Natural killer cell (primary cell): Measurements from ENCODE around the gene ARL14. TPM values are rescaled to one million over a fixed set of nuclear protein-coding genes. Genes with fewer than 3 reads are reported as not detected.

Experiments used
- ATAC-seq, 3 donors: fragments of 150-1000 bp in 2 of 3; fragments of 200-7000 bp in 1 of 3; cut with Tn5 transposase; 1 replicate in 1 of 3; 2 replicates in 2 of 3; pipeline ENCODE4 v1.10.0; 2021; ENCODE audit warnings: mild to moderate bottlenecking in 2 of 3, moderate library complexity in 2 of 3
- DNase-seq, 2 donors: peaks; one replicate each; pipeline versions ENCODE4 v3.0.0 to v3.0.0-alpha.2; 2013 to 2021; ENCODE audit warnings: mixed read lengths in 1 of 2
- H3K27ac ChIP-seq: one replicate; pipeline ENCODE4 v1.5.1; 2013; ENCODE audit warnings: mild to moderate bottlenecking, low read length
- H3K27me3 ChIP-seq: one replicate; pipeline ENCODE4 v1.6.1; 2013; ENCODE audit warnings: low read length; ENCODE audit not compliant: control insufficient read depth, insufficient read depth
- H3K36me3 ChIP-seq: one replicate; pipeline ENCODE4 v1.6.1; 2013; ENCODE audit warnings: low read length; ENCODE audit not compliant: control insufficient read depth, insufficient read depth
- H3K4me1 ChIP-seq: one replicate; pipeline ENCODE4 v1.6.1; 2013; ENCODE audit warnings: low read length; ENCODE audit not compliant: control insufficient read depth, insufficient read depth
- H3K4me3 ChIP-seq: one replicate; pipeline ENCODE4 v1.5.1; 2013; ENCODE audit warnings: low read length
- H3K9me3 ChIP-seq: one replicate; pipeline ENCODE4 v1.6.1; 2013; ENCODE audit warnings: low read length; ENCODE audit not compliant: control insufficient read depth, insufficient read depth
- H3K27ac Mint-ChIP-seq, 2 donors: one replicate each; pipeline ENCODE4 v1.8.0; 2022; ENCODE audit warnings: mild to moderate bottlenecking in 2 of 2, mixed read lengths in 2 of 2, moderate library complexity in 1 of 2
- H3K27me3 Mint-ChIP-seq, 2 donors: one replicate each; pipeline ENCODE4 v1.8.0; 2022; ENCODE audit warnings: low read depth in 2 of 2, mixed read lengths in 2 of 2
- H3K36me3 Mint-ChIP-seq: one replicate; pipeline ENCODE4 v1.8.0; 2022; ENCODE audit warnings: mixed read lengths
- H3K4me1 Mint-ChIP-seq, 2 donors: one replicate each; pipeline ENCODE4 v1.8.0; 2022; ENCODE audit warnings: mixed read lengths in 2 of 2
- H3K4me3 Mint-ChIP-seq: one replicate; pipeline ENCODE4 v1.8.0; 2022; ENCODE audit warnings: mild to moderate bottlenecking, moderate library complexity, mixed read lengths
- H3K9me3 Mint-ChIP-seq, 2 donors: one replicate each; pipeline ENCODE4 v1.8.0; 2022; ENCODE audit warnings: mixed read lengths in 2 of 2
- CTCF ChIP-seq: fragments of 200-600 bp; IDR thresholded peaks from one replicate; pipeline ENCODE4 v1.8.0; 2022; ENCODE audit warnings: antibody characterized with exemption
- WGBS: methylation state at CpG from one replicate; pipeline ENCODE4 v1.1.7; 2013; ENCODE audit warnings: missing lambda C conversion rate; ENCODE audit not compliant: insufficient coverage; 5-methylcytosine and 5-hydroxymethylcytosine counted together
- intact Hi-C: fragments of 100-400 bp; cut with micrococcal nuclease; formaldehyde crosslinking; loops from one replicate; pipeline ENCODE4 v1.14.2; 2022
- total RNA-seq, 4 donors: library from RNA; stranded (reverse); fragments of 120-200 nt in 1 of 4; gene quantifications; one replicate each; pipeline versions ENCODE4 v1.2.3 to v1.2.4, GENCODE V29; 2013 to 2022

Gene ARL14
- total RNA-seq, 3 donors from 2014 or later (not counting 1 experiment from before 2014, with no cell fraction given), result not detected

- H3K4me1 Mint-ChIP-seq, result no peaks in the 10 kb centered on the region
- DNase-seq (no peak), ATAC-seq (no peak)
- WGBS, result 100% methylated on average over 1 of the region's 1 CpG
- H3K4me3 ChIP-seq, result no peak overlapping the region
- H3K4me3 Mint-ChIP-seq, result no peak overlapping the region
- no peaks in the 10 kb centered on the region for H3K9me3 ChIP-seq
- intact Hi-C loops, result no loop called here
- no peak for TF ChIP-seq CTCF
- no peak overlapping the region for H3K27ac Mint-ChIP-seq
- no peaks in the 10 kb centered on the region for H3K4me1 ChIP-seq
- H3K36me3 ChIP-seq, result no peaks in the 10 kb centered on the region
- H3K36me3 Mint-ChIP-seq, result no peaks in the 10 kb centered on the region
- H3K27ac ChIP-seq, result no peak overlapping the region
- no peaks in the 10 kb centered on the region for H3K27me3 ChIP-seq
- H3K9me3 Mint-ChIP-seq, result no peaks in the 10 kb centered on the region
- peaks cover 0 to 22% of the 10 kb centered on the region in 2 donors for H3K27me3 Mint-ChIP-seq
Observed at GRCh38 chr3:160698599-160699195, 21.7 kb downstream of the ARL14 start.

GRCh38 chr3:160701490-160701889 is 24.5 kb downstream of the ARL14 start:
- intact Hi-C loops, result no loop called here
- Mint-ChIP-seq H3K4me1 (no peaks in the 10 kb centered on the region), H3K27me3 (peaks cover 5 to 40% of the 10 kb centered on the region in 2 donors), H3K36me3 (no peaks in the 10 kb centered on the region), H3K4me3 (no peak overlapping the region), H3K9me3 (no peaks in the 10 kb centered on the region), H3K27ac (no peak overlapping the region)
- WGBS, result 92% methylated on average over 1 of the region's 1 CpG
- Histone ChIP-seq H3K27me3 (no peaks in the 10 kb centered on the region), H3K9me3 (no peaks in the 10 kb centered on the region), H3K4me3 (no peak overlapping the region), H3K27ac (no peak overlapping the region), H3K36me3 (no peaks in the 10 kb centered on the region), H3K4me1 (no peaks in the 10 kb centered on the region)
- TF ChIP-seq CTCF, result no peak
- no peak for DNase-seq
- no peak for ATAC-seq

- Mint-ChIP-seq H3K4me1 (no peaks in the 10 kb centered on the region), H3K27me3 (peaks cover 10 to 48% of the 10 kb centered on the region in 2 donors), H3K4me3 (no peak overlapping the region), H3K27ac (no peak overlapping the region), H3K9me3 (no peaks in the 10 kb centered on the region), H3K36me3 (no peaks in the 10 kb centered on the region)
- WGBS, result no CpG with 5 or more reads among the region's 1 CpG
- H3K36me3 ChIP-seq, result no peaks in the 10 kb centered on the region
- no peaks in the 10 kb centered on the region for H3K9me3 ChIP-seq
- no peak for TF ChIP-seq CTCF
- ATAC-seq (no peak), DNase-seq (no peak)
- H3K27ac ChIP-seq, result no peak overlapping the region
- no peak overlapping the region for H3K4me3 ChIP-seq
- no peaks in the 10 kb centered on the region for H3K4me1 ChIP-seq
- intact Hi-C loops, result no loop called here
- no peaks in the 10 kb centered on the region for H3K27me3 ChIP-seq
Observed at GRCh38 chr3:160702290-160702689, 25.3 kb downstream of the ARL14 start.

GRCh38 chr3:160703974-160704373 is 27.0 kb downstream of the ARL14 start:
- H3K9me3 ChIP-seq, result no peaks in the 10 kb centered on the region
- no peaks in the 10 kb centered on the region for H3K36me3 Mint-ChIP-seq
- H3K27ac Mint-ChIP-seq, result no peak overlapping the region
- no peaks in the 10 kb centered on the region for H3K4me1 Mint-ChIP-seq
- H3K27ac ChIP-seq, result no peak overlapping the region
- 94% methylated on average over 2 of the region's 2 CpGs for WGBS
- H3K4me3 Mint-ChIP-seq, result no peak overlapping the region
- no peak overlapping the region for H3K4me3 ChIP-seq
- no peaks in the 10 kb centered on the region for H3K36me3 ChIP-seq
- peaks cover 2% of the 10 kb centered on the region for H3K27me3 ChIP-seq
- DNase-seq, result no peak
- ATAC-seq, result no peak
- H3K9me3 Mint-ChIP-seq, result no peaks in the 10 kb centered on the region
- no peaks in the 10 kb centered on the region for H3K4me1 ChIP-seq
- no peak for TF ChIP-seq CTCF
- intact Hi-C loops, result no loop called here
- peaks cover 18 to 65% of the 10 kb centered on the region in 2 donors for H3K27me3 Mint-ChIP-seq
